ENCODE results near the gene SMS.

SMS gene

DNA sequence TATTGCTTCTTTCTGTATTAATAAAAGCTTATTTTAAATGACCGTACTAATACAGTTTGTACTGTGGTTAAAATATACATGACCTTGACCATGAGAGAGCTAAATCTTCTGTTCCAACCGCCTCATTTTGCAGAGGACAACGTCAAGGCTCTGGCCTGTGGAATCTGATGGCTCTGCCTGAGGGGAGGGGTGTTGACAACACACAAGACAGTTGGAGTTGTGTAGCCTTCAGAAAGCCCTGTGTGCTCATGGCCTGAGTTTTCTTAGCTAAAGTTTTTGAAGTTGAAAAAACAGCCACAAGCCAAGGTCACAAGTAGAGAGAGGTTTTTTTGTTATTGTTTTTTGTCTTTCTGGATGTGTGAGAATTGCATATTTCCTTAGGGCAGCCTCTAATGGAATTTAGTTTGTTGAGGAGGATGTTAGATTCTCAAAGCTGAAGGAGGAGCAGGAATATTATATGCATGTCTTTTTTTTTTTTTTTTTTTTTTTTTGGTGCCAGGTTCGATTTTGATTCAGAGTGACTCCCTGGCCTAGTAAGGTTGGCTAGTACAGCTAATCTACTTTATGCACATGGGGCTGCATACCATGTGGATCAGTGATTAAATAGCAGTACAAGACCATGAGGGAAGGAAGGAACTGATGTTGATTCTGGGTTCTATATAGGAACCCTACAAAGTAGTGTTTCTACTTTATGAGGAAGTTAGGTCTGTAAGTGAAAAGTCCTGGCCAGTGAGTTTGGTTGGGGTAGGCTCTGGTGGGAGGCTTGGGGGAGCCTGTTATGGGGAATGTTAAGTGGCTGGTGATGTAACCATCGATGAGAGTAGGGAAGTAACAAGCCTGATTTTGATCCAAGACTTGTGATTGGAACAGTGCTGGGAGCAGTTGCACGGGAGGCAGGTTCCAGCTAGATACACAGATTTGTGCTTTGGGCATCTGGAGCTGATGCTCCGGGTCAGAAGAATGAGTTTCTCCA lies 20.3 kb downstream of the SMS start:
- peaks cover 25% of the 10 kb centered on the region for H3K4me1 Mint-ChIP-seq
- no peaks in the 10 kb centered on the region for H3K9me3 Mint-ChIP-seq
- H3K36me3 Mint-ChIP-seq, result no peaks in the 10 kb centered on the region
- ATAC-seq (no peak), DNase-seq (ENCODE audit: low spot score in 2 of 2) (no peak)
- peak overlapping the region; percentile 63 for H3K27ac Mint-ChIP-seq
- no peak overlapping the region for H3K4me3 Mint-ChIP-seq

DNA sequence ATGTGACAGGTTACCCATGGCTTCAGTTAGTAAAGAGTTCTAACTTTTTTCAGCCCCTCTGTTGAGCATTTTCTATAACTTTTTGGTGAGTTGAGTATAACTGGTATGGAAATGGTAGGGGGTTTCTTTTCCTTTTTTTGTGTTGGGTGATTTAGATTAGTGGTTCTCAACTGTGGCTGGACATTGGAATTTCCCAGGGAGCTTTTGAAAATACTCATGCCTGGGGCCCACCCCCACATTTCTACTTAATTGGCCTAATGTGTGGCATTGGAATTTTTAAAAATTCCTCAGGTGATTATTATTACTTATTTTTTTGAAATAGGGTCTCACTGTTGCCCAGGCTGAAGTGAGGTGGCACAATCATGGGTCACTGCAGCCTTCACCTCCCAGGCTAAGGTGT lies 21.9 kb downstream of the SMS start:
- H3K4me3 Mint-ChIP-seq, result no peak overlapping the region
- H3K4me1 Mint-ChIP-seq, result peaks cover 25% of the 10 kb centered on the region
- ATAC-seq (no peak), DNase-seq (ENCODE audit: low spot score in 2 of 2) (no peak)
- no peaks in the 10 kb centered on the region for H3K9me3 Mint-ChIP-seq
- peaks cover 14% of the 10 kb centered on the region for H3K36me3 Mint-ChIP-seq
- H3K27ac Mint-ChIP-seq, result no peak overlapping the region

- Mint-ChIP-seq H3K4me3 (no peak overlapping the region), H3K4me1 (peaks cover 25% of the 10 kb centered on the region), H3K9me3 (no peaks in the 10 kb centered on the region), H3K36me3 (peaks cover 22% of the 10 kb centered on the region), H3K27ac (no peak overlapping the region)
- no peak for ATAC-seq
- DNase-seq (ENCODE audit: low spot score in 2 of 2), result no peak
Observed at GRCh38 chrX:21963269-21963668, 22.8 kb downstream of the SMS start.

DNA sequence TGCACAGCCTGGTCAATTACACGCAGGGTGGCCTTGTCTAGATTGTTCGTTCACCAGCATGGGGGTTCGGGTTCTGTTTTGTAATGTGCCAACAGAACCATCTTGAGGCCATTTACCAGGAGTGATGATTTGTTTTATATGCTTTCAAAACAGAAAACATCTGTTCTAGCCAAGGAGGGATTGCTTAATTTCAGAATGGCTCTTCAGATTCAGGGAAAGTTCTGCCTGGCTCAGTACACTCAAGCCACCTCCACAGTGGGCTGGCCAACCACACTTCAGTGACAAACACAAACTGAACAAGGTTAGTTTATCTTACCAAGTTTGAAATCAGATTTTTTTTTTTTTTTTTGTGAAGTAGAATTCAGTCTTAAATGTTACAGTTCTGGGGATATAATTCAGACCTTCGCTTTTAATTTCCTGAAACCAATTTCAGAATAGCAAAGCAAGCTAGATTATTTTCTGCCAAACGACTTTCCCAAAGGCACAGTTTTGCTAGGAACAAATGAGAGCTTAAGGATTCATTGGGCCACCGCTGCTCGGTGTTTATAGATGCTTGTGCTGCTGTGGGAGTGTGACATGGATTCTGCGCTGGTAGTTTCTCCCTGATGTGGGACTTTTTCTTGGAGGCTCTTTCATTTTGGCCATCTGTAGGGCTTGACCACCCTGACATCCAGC lies 23.4 kb downstream of the SMS start:
- H3K36me3 Mint-ChIP-seq, result peaks cover 26% of the 10 kb centered on the region
- H3K4me3 Mint-ChIP-seq, result no peak overlapping the region
- ATAC-seq (no peak), DNase-seq (ENCODE audit: low spot score in 2 of 2) (no peak)
- no peaks in the 10 kb centered on the region for H3K9me3 Mint-ChIP-seq
- H3K27ac Mint-ChIP-seq, result no peak overlapping the region
- H3K4me1 Mint-ChIP-seq, result peaks cover 25% of the 10 kb centered on the region

GRCh38 chrX:21966866-21967265 lies 26.4 kb downstream of the SMS start:
- no peak overlapping the region for H3K27ac Mint-ChIP-seq
- peaks cover 46% of the 10 kb centered on the region for H3K36me3 Mint-ChIP-seq
- peaks cover 16% of the 10 kb centered on the region for H3K4me1 Mint-ChIP-seq
- DNase-seq (ENCODE audit: low spot score in 2 of 2) (no peak), ATAC-seq (no peak)
- H3K4me3 Mint-ChIP-seq, result no peak overlapping the region
- no peaks in the 10 kb centered on the region for H3K9me3 Mint-ChIP-seq

DNA sequence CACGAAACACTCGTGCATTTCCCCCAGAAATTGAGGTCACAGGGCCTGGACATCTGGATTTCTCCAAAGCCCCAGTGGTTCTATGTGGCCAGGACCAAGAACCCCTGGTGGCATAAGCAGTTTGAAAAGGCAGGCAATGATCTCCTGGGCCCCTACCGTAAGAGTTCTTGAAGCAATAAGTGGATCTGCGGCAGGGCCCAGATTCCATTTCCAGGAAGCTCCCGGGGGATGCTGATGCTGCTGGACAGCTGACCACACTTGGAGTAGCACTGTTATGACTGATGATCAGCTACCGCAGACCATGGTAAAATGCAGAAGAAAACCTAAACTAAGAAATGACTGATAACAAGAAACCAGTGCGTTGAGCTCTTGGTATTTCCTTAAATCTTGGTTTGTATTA lies 27.8 kb downstream of the SMS start:
- H3K9me3 Mint-ChIP-seq, result no peaks in the 10 kb centered on the region
- H3K27ac Mint-ChIP-seq, result no peak overlapping the region
- DNase-seq (ENCODE audit: low spot score in 2 of 2) (no peak), ATAC-seq (no peak)
- H3K36me3 Mint-ChIP-seq, result peaks cover 61% of the 10 kb centered on the region
- H3K4me3 Mint-ChIP-seq, result no peak overlapping the region
- H3K4me1 Mint-ChIP-seq, result peaks cover 28% of the 10 kb centered on the region

DNA sequence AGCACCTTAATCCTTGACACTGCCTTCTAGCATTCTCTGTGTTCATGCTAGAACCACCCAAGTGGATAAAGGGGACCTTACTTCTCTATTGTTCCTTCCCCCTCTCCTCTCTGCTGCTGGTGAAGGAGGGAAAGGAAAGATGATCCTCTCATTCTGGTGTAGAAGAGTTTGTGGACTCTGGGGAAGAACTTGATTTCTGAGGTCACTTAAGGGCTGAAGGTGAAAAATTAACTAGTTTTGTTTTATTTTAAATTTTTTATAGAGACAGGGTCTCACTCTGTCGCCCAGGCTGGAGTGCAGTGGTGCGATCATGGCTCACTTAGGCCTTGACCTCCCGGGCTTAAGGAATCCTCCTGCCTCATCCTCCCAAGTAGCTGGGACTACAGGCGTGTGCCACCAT lies 29.8 kb downstream of the SMS start:
- DNase-seq (ENCODE audit: low spot score in 2 of 2) (no peak), ATAC-seq (no peak)
- Mint-ChIP-seq H3K4me1 (peaks cover 32% of the 10 kb centered on the region), H3K9me3 (no peaks in the 10 kb centered on the region), H3K36me3 (peaks cover 79% of the 10 kb centered on the region), H3K27ac (no peak overlapping the region), H3K4me3 (no peak overlapping the region)

DNA sequence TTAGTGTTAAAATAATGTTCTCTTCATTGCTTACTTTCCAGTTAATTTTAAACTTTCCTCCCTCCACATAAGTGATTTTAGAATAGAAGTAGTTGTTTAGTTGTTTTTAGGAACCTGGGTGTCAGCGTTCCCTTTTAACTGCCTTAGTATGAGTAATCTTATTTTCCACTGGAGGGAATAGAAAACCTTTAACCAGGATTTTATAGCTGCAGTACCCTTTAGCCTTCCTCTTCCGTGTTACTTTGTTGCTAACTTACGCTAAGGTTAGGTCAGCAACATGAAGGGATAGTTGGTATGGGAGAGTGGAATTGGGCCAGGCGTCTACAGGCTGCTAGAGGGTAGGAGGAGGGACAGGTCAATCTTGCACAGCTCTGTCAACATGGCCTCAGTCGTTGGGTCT lies 31.5 kb downstream of the SMS start:
- Mint-ChIP-seq H3K27ac (no peak overlapping the region), H3K4me1 (peaks cover 32% of the 10 kb centered on the region), H3K9me3 (no peaks in the 10 kb centered on the region), H3K36me3 (peaks cover 84% of the 10 kb centered on the region), H3K4me3 (peak overlapping the region; percentile 32)
- no peak for DNase-seq (ENCODE audit: low spot score in 2 of 2)
- ATAC-seq, result no peak

GRCh38 chrX:21972721-21973120 lies 32.2 kb downstream of the SMS start:
- H3K27ac Mint-ChIP-seq, result peak overlapping the region; percentile 54
- DNase-seq (ENCODE audit: low spot score in 2 of 2) (no peak), ATAC-seq (peak; percentile 91)
- peaks cover 84% of the 10 kb centered on the region for H3K36me3 Mint-ChIP-seq
- peak overlapping the region; percentile 32 for H3K4me3 Mint-ChIP-seq
- H3K4me1 Mint-ChIP-seq, result peaks cover 32% of the 10 kb centered on the region
- no peaks in the 10 kb centered on the region for H3K9me3 Mint-ChIP-seq

DNA sequence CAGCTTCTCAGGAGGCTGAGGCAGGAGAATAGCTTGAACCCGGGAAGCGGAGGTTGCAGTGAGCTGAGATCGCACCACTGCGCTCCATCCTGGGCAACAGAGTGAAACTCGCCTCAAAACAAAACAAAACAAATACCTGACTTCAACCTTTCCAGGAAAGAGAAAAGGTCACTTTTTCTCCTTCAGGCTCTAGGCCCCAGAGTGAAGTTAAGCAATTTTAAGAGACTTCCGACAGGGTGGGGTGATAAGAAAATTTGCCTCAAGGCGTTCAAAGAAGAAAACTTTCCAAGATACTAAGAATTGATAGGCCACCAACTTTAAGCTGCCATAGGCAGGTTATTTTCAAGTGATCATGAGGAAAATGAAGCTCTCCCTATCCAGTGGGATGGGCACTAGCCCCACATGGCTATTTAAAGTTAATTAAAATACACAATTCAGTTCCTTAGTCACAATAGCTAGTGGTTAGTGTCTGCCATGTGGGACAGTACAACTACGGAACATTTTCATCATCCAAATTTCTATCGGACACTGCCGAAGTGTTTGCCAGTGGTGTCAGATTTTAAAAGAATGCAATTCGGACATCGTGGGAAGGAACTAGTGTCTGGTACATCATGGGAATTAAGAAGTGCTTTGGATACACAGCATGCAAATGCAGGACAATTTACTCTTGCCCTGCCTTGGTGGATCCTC lies 33.0 kb downstream of the SMS start:
- no peak for DNase-seq (ENCODE audit: low spot score in 2 of 2)
- H3K36me3 Mint-ChIP-seq, result peaks cover 85% of the 10 kb centered on the region
- H3K4me1 Mint-ChIP-seq, result peaks cover 32% of the 10 kb centered on the region
- H3K27ac Mint-ChIP-seq, result peak overlapping the region; percentile 89
- ATAC-seq, result no peak
- H3K4me3 Mint-ChIP-seq, result peak overlapping the region; percentile 32
- H3K9me3 Mint-ChIP-seq, result no peaks in the 10 kb centered on the region

GRCh38 chrX:21974011-21974385 lies 33.5 kb downstream of the SMS start:
- Mint-ChIP-seq H3K4me3 (peak overlapping the region; percentile 15), H3K27ac (peak overlapping the region; percentile 89), H3K9me3 (no peaks in the 10 kb centered on the region), H3K36me3 (peaks cover 87% of the 10 kb centered on the region), H3K4me1 (peaks cover 30% of the 10 kb centered on the region)
- ATAC-seq, result peak; percentile 35
- no peak for DNase-seq (ENCODE audit: low spot score in 2 of 2)

GRCh38 chrX:21975242-21975641 lies 34.7 kb downstream of the SMS start:
- ATAC-seq (no peak), DNase-seq (ENCODE audit: low spot score in 2 of 2) (no peak)
- Mint-ChIP-seq H3K9me3 (no peaks in the 10 kb centered on the region), H3K4me1 (peaks cover 26% of the 10 kb centered on the region), H3K27ac (no peak overlapping the region), H3K4me3 (no peak overlapping the region), H3K36me3 (peaks cover 89% of the 10 kb centered on the region)

GRCh38 chrX:21975812-21976211 lies 35.3 kb downstream of the SMS start:
- Mint-ChIP-seq H3K36me3 (peaks cover 89% of the 10 kb centered on the region), H3K27ac (no peak overlapping the region), H3K9me3 (no peaks in the 10 kb centered on the region), H3K4me3 (no peak overlapping the region), H3K4me1 (peaks cover 26% of the 10 kb centered on the region)
- ATAC-seq (no peak), DNase-seq (ENCODE audit: low spot score in 2 of 2) (no peak)

- H3K27ac Mint-ChIP-seq, result no peak overlapping the region
- no peaks in the 10 kb centered on the region for H3K9me3 Mint-ChIP-seq
- DNase-seq (ENCODE audit: low spot score in 2 of 2), result no peak
- H3K36me3 Mint-ChIP-seq, result peaks cover 78% of the 10 kb centered on the region
- no peak overlapping the region for H3K4me3 Mint-ChIP-seq
- ATAC-seq, result no peak
- H3K4me1 Mint-ChIP-seq, result peaks cover 10% of the 10 kb centered on the region
Observed at GRCh38 chrX:21978346-21978745, 37.8 kb downstream of the SMS start.

DNA sequence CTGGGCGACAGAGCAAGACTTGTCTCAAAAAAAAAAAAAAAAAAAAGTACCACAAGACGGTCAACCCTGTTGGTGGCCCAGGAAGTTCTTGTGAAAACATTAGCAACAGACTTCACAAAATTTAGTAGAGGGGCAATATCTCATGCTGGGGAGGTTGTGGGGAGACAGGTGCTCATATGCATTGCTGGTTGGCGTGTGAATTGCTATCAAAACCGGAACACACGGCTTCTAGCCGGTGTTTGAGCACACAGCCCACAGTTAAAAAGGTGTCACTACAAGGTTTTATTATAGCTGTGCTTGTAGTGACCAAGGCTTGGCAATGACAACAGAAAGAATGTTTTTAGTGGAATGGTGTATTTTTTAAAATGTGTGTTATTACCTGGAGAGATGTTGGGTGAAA lies 41.8 kb downstream of the SMS start:
- Mint-ChIP-seq H3K9me3 (no peaks in the 10 kb centered on the region), H3K4me3 (no peak overlapping the region), H3K27ac (no peak overlapping the region), H3K36me3 (peaks cover 75% of the 10 kb centered on the region), H3K4me1 (no peaks in the 10 kb centered on the region)
- no peak for DNase-seq (ENCODE audit: low spot score in 2 of 2)
- no peak for ATAC-seq
